Mucosa of stomach (tissue), 1 donor: Measurements from ENCODE around the gene HMX2.

Experiments
- H3K27me3 ChIP-seq: one replicate; pipeline ENCODE4 v1.7.0; 2013; ENCODE audit warnings: mild to moderate bottlenecking, low read length; ENCODE audit not compliant: control insufficient read depth, insufficient read depth
- H3K36me3 ChIP-seq: one replicate; pipeline ENCODE4 v1.7.0; 2013; ENCODE audit warnings: low read length; ENCODE audit not compliant: control insufficient read depth, insufficient read depth
- H3K4me1 ChIP-seq: one replicate; pipeline ENCODE4 v1.7.0; 2013; ENCODE audit warnings: mild to moderate bottlenecking, low read length; ENCODE audit not compliant: control insufficient read depth, insufficient read depth
- H3K4me3 ChIP-seq: one replicate; pipeline ENCODE4 v1.7.0; 2013; ENCODE audit warnings: low read length
- H3K9ac ChIP-seq: one replicate; pipeline ENCODE4 v1.7.0; 2013; ENCODE audit warnings: mild to moderate bottlenecking, low read length, moderate library complexity
- H3K9me3 ChIP-seq: one replicate; pipeline ENCODE4 v1.7.0; 2013; ENCODE audit warnings: mild to moderate bottlenecking, low read length, moderate library complexity; ENCODE audit not compliant: control insufficient read depth
- donor health status: Pancreatic carcinoma.

The HMX2 gene

GRCh38 chr10:123140983-123141390 lies 6.9 kb upstream of the HMX2 start:
- H3K27me3 ChIP-seq, result peaks cover 100% of the 10 kb centered on the region
- H3K4me1 ChIP-seq, result peaks cover 26% of the 10 kb centered on the region
- H3K9ac ChIP-seq, result no peak overlapping the region
- H3K36me3 ChIP-seq, result no peaks in the 10 kb centered on the region
- H3K9me3 ChIP-seq, result no peaks in the 10 kb centered on the region
- no peak overlapping the region for H3K4me3 ChIP-seq

- H3K9ac ChIP-seq, result no peak overlapping the region
- peaks cover 22% of the 10 kb centered on the region for H3K4me1 ChIP-seq
- peaks cover 100% of the 10 kb centered on the region for H3K27me3 ChIP-seq
- no peaks in the 10 kb centered on the region for H3K36me3 ChIP-seq
- H3K4me3 ChIP-seq, result no peak overlapping the region
- H3K9me3 ChIP-seq, result no peaks in the 10 kb centered on the region
Observed at GRCh38 chr10:123141791-123142700, 5.9 kb upstream of the HMX2 start.

- no peaks in the 10 kb centered on the region for H3K9me3 ChIP-seq
- H3K36me3 ChIP-seq, result no peaks in the 10 kb centered on the region
- H3K9ac ChIP-seq, result no peak overlapping the region
- no peak overlapping the region for H3K4me3 ChIP-seq
- peaks cover 22% of the 10 kb centered on the region for H3K4me1 ChIP-seq
- peaks cover 100% of the 10 kb centered on the region for H3K27me3 ChIP-seq
Observed at GRCh38 chr10:123142701-123143161, 5.2 kb upstream of the HMX2 start.

- peaks cover 100% of the 10 kb centered on the region for H3K27me3 ChIP-seq
- H3K4me3 ChIP-seq, result no peak overlapping the region
- H3K36me3 ChIP-seq, result no peaks in the 10 kb centered on the region
- no peak overlapping the region for H3K9ac ChIP-seq
- H3K4me1 ChIP-seq, result peaks cover 22% of the 10 kb centered on the region
- no peaks in the 10 kb centered on the region for H3K9me3 ChIP-seq
Observed at GRCh38 chr10:123143162-123143824, 4.6 kb upstream of the HMX2 start.

GRCh38 chr10:123143825-123144168 lies 4.1 kb upstream of the HMX2 start:
- Histone ChIP-seq H3K9ac (no peak overlapping the region), H3K4me1 (peaks cover 22% of the 10 kb centered on the region), H3K9me3 (no peaks in the 10 kb centered on the region), H3K27me3 (peaks cover 100% of the 10 kb centered on the region), H3K4me3 (no peak overlapping the region), H3K36me3 (no peaks in the 10 kb centered on the region)

GRCh38 chr10:123144697-123145541 lies 3.0 kb upstream of the HMX2 start:
- Histone ChIP-seq H3K9ac (no peak overlapping the region), H3K36me3 (no peaks in the 10 kb centered on the region), H3K4me1 (peaks cover 16% of the 10 kb centered on the region), H3K4me3 (no peak overlapping the region), H3K9me3 (no peaks in the 10 kb centered on the region), H3K27me3 (peaks cover 100% of the 10 kb centered on the region)

- Histone ChIP-seq H3K9ac (no peak overlapping the region), H3K4me1 (peaks cover 10% of the 10 kb centered on the region), H3K4me3 (no peak overlapping the region), H3K36me3 (no peaks in the 10 kb centered on the region), H3K27me3 (peaks cover 100% of the 10 kb centered on the region), H3K9me3 (no peaks in the 10 kb centered on the region)
Observed at GRCh38 chr10:123145542-123146012, 2.4 kb upstream of the HMX2 start.

GRCh38 chr10:123146013-123146893 lies 1.7 kb upstream of the HMX2 start:
- Histone ChIP-seq H3K9me3 (no peaks in the 10 kb centered on the region), H3K9ac (no peak overlapping the region), H3K4me1 (peaks cover 10% of the 10 kb centered on the region), H3K36me3 (no peaks in the 10 kb centered on the region), H3K4me3 (no peak overlapping the region), H3K27me3 (peaks cover 100% of the 10 kb centered on the region)

- Histone ChIP-seq H3K36me3 (no peaks in the 10 kb centered on the region), H3K9me3 (no peaks in the 10 kb centered on the region), H3K9ac (no peak overlapping the region), H3K27me3 (peaks cover 100% of the 10 kb centered on the region), H3K4me3 (no peak overlapping the region), H3K4me1 (peaks cover 10% of the 10 kb centered on the region)
Observed at GRCh38 chr10:123146894-123147634, 872 bp upstream of the HMX2 start.

- H3K27me3 ChIP-seq, result peaks cover 100% of the 10 kb centered on the region
- no peaks in the 10 kb centered on the region for H3K36me3 ChIP-seq
- H3K9ac ChIP-seq, result no peak overlapping the region
- H3K4me3 ChIP-seq, result no peak overlapping the region
- H3K9me3 ChIP-seq, result no peaks in the 10 kb centered on the region
- peaks cover 10% of the 10 kb centered on the region for H3K4me1 ChIP-seq
Observed at GRCh38 chr10:123148414-123149161, 652 bp downstream of the HMX2 start.
